HG03521 (cell line): Measurements from ENCODE around the gene FBXW2.
"Not testable (repeated sequence)": the region's sequence is repeated elsewhere in the genome, so short reads cannot be mapped to it uniquely, and the experiment has no call there.

Experiments used
- ATAC-seq: cut with Tn5 transposase; IDR thresholded peaks from one replicate; pipeline ENCODE4 v1.9.1; 2021; ENCODE audit warnings: mild to moderate bottlenecking, moderate library complexity; ENCODE audit not compliant: unreplicated experiment

FBXW2 gene

DNA sequence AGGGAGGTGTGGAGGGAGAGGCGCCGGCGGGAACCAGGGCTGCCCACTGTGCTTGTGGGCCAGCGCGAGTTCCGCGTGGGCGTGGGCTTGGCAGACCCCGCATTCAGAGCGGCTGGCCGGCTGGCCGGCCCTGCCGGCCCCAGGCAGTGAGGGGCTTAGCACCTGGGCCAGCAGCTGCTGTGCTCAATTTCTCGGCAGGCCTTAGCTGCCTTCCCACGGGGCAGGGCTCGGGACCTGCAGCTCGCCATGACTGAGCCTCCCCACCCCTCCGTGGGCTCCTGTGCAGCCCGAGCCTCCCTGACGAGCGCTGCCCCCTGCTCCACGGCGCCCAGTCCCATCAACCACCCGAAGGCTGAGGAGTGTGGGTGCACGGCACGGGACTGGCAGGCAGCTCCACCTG, 46.9 kb downstream of the FBXW2 start:
- not testable (repeated sequence) for ATAC-seq

DNA sequence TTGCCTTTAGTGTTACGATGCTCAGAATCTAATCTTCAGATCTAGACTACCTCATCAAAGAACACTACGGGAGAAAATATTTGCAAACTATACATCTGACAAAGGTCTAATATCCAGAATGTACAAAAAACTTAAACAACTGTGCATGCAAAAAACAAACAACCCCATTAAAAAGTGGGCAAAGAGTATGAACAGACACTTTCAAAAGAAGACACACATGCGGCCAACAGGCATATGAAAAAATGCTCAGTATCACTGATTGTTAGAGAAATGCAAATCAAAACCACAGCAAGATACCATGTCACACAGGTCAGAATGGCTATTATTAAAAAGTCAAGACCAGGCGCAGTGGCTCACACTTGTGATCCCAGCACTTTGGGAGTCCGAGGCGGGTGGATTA, 47.9 kb downstream of the FBXW2 start:
- ATAC-seq: no peak

DNA sequence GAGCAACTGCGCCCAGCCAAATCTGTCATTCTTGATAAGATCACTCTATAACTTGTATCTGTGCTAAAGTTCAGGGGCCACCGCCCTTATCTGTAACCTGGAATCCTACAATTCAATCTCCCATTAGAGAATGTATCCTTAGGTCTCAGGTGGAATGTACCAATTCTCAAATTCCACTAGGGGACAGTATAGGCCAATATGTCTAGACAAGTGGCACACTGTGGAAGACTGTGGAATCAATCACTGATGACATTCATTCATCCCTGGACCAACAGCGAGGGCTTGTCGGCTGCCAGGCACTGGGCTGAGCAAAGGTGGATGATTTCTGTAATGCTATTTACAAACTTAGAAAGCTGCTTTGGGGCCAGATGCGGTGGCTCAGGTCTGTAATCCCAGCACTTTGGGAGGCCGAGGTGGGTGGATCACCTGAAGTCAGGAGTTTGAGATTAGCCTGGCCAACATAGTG, 50.2 kb downstream of the FBXW2 start:
- no peak for ATAC-seq

DNA sequence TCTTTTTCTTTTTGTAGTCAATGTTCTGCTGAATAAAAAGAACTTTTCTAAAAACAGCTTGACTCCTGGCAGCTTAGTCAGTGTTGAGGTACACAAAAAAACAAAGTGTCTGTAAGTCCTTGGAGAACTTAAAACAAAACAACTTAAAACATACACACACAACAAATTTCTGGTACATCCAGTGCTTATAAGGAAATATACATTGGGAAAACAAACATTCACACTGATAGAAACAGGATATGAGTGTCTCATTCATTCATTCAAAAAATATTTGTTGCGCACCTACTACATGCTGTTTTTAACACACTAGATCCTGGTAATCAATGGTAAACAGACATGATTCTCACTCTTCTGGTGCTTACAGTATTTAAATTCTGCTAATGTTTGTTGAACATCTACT, 51.5 kb downstream of the FBXW2 start:
- no peak for ATAC-seq

DNA sequence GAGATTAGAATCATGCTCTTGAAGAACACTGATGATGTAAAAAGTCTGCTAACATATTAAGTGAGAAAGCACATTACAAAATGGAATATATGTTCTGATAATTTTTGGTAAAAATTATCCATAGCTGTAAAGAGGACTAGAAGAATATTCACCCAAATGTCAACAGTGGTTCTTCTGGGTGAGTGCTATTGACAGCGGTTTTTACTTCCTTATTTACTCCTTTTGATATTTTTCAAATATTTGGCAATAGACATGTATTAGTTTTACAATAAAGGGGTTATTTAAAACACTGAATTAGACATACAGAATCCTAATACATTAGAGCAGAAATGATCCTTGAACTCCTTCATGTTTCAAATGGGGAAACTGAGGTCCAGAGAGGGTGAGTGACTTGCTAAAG, 52.0 kb downstream of the FBXW2 start:
- ATAC-seq: no peak

DNA sequence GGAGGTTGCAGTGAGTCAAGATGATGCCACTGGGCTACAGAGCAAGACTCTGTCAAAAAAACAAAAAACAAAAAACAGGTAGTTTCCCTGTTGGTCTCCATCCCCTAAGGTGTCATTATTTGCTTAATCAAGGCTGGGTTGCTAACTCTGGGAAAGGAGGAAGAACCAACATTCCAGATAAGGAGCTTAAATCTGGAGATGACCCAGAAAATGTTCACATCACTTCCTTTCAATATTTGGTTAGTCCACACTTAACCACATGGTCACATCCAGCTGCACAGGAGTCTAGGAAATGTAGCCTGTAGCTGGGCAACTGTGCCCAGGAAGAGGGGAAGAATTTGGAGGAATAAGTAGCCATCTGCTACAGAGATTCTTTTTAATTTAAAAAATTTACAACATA, 53.1 kb downstream of the FBXW2 start:
- no peak for ATAC-seq

DNA sequence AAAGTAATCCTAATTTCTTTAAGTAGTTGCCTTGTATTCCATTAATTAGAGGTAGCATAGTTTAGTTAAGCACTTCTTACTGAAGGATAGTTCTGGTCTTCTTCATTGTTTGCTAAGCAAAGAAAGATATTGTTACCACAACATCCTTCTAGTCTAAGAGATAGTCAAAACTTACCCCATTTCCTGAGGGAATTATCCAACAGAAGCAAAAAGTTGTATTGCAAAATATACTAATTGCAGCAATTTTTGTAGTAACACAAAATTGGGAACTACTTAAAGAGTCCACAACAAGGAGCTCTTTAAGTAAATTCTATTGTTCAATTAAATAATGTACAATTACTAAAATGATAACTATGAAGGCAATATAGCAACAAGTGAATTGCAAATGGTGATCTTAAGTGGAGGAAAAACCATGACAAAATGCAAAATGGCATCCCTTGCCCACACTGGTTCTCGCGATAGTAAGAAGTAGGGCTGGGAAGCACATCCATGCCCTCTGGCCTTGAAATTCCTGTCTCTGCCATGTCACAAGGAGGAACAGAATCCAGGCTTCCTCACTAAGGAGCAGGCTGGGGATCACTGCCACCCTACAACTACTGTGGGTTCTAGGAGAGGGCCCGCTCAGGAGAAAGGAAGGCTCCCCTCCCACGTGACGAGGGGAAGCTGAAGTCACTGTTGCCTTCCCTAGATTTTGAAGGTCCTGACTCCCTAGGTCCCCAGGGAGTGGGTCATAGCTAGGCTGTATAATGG, 55.6 kb downstream of the FBXW2 start:
- ATAC-seq: no peak

DNA sequence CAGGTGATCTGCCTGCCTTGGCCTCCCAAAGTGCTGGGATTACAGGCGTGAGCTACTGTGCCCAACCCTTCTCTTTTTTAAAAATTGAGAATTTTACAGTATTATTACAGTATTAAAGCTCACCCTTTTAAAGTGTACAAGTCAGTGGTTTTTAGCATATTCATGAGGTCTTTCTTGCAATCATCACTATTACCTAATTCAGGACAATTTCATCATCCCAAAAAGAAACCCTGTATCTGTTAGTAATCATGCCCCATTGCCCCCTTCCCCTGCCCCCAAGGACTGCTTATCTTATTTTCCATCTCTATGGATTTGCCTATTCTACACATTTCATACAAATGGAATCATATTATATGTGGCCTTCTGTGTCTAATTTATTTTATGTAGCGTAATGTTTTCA, 56.3 kb downstream of the FBXW2 start:
- no peak for ATAC-seq

DNA sequence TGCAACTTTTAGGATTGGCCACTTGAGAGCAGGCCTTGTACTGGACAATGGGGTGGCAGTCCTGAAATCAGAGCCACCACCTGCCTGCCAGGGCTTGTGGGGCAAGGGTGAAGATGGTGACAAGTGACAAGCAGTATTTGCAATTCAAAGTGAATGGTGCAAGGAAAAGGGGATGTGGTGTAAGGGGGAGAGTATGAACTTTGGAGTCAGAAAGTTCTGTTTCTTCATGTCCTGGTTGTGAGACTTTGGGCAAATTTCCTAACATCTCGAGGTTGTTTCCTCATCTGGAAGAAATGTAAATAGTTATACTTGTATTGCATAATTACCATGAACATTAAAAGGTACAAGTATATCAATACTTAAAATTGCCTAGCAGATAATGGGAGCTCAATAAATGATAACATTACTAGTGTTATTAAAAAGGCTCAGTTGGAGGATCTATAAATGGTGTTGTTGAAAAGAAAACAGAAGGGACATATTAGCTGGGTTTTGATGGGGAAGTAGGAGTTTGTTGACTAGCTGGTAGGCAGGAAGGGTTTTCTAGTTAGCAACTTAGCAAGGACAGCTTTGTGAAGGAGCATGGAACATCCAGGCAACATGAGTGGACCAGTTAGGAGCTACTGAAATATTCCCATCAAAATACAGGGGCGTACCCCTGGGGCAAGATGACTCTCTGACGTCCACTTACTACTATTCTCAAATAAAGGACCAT, 57.6 kb downstream of the FBXW2 start:
- no peak for ATAC-seq

DNA sequence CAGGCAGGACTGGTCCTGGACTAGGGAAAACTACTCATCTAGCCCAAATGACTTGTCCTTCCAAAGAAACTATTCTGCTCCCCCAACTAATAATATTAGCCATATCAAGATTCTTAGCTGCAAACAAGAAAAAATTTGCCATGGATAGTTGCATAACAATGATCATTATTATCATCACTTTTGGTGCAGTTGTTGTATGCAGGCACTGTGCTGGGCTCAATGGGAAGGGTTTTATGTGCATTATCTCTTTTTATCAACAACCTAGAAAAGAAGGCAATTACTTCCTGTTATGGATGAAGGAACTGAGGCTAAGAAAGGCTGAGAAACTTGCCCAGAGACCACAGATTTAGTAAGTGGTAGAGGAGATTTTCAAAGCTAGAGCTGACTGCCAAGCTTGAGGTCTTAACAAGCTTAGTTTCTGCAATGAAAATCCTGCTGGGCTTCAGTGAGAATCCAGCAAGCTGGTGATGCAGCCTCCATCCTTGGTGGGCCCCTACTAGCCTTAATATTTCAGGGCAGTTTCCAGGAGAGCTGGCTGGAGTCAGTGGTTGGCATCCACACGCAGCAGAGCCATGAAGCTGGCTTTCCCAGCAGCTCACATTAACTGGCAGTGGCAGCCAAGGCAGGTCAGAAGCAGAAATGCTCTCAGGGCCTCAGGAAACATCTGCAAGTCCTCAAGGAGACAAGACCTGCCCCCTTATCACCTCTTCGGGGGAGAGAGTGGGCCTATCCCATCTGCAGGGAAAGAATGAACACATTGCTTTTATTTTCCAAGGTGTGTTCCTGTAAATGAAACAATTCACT, 58.4 kb downstream of the FBXW2 start:
- ATAC-seq: no peak

DNA sequence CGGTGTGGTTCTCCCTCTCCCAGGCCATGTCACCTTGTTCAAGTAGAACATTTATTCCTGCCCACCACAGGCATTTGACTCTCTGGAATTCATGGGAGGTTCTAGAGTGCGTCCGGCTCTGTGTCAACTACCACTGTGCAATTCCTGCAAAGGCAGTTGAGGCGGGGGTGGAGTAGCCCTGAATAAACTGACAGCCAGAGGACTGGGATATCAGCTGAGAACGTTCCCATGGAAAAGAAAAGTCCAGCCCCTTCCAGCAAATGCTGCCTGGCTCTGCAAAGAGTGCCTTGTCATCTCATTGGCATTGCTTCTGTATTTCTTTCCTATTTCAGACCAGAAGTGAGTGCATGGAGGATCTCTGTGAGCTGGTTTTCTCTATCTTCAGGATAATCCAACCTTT, 60.0 kb downstream of the FBXW2 start:
- ATAC-seq: no peak

DNA sequence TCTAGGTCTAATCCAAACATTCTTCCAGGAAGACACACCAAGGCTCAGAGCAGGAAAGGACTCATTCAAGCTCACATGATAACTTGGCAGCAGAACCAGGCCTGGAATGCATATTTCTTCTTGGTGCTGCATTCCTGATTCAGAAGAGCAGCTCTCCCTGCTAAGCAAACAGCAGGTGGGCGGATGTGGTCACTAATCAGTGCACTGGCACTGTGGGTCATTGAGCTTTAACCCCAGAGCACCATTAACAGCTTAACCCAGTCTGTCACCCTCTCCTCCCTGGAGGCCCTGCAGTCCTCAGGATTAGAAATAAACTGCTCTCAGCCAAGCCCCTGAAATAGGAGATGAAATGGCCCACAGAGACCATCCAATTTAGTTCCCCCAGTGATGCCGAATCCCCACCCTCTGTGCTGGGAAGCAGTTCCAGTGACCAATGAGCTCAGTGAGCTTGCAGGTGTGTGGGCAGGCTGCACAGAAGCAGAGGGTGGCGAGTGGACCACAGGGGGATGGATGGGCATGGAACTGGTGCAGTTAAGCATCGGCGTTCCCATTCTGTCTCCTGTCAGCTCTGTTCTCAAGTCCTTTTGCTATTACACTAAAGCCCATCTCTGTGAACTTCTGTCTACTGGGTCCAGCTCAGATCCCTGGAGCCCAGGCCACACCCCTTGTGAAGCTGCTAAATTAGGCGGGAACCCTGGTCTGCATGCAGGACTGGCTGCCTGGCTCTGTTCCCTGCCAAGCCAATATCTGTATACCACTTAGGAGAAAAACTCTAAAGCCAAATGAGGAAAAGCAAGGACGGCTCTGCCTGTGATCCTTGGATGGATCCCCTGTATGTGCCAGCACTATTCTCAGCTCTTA, 62.3 kb downstream of the FBXW2 start:
- no peak for ATAC-seq

DNA sequence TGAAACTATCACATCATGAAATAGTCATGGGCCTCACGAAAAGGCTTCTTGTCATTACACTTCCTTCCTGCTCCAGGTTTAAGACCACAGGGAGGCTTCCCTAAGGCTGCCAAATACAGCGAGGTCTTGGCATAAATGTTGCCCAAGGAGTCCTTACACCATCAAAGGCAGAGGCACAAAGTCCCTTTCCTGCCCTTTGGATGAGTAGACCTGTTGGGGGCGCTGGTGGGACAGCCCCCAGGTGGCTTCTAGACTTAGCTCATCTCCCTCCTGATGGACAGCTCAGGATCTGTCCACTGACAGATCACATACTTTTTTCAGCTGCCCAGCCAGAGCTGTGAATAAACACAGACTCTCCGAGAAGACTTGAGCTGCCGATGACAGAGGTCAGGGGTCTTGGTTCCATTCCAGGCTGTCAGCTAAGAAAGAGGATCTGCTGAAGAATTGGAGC, 63.4 kb downstream of the FBXW2 start:
- no peak for ATAC-seq

DNA sequence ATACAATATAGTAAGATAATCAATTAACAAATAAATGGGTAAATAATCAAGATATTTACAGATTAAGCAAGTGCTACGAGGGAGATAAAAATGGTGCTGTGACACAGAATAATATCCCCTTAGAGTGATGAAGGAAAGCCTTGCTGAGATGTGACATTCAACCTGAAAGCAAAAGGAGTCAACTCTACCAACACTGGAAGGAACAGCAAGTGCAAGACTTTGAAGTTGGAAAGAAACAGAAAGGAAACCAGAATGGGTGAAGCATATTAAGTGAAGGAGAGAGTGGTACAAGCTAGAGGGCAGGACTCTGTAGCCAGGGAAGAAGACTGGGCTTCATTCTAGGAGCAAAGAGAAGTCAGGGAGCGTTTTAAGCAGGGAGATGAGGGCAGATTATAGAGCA, 66.7 kb downstream of the FBXW2 start:
- no peak for ATAC-seq

DNA sequence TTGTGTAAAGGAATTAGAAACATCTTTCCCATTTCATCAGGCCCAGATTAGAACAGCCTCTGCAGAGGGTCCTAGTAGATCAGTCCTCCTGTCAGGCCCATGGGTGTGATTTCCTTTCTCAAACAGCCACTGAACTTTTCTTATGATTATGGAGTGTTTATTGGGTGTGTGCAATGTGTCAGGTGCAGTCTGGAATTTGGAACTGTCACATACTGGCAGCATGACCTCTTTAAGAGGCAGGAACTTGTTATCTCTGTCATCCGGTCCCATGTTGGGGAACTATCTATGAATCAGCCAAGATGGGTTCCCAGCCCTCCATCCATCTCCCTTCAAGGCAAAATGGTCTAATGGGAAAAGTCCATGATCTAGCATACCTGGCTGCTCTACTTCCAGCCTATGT, 67.3 kb downstream of the FBXW2 start:
- ATAC-seq: no peak

DNA sequence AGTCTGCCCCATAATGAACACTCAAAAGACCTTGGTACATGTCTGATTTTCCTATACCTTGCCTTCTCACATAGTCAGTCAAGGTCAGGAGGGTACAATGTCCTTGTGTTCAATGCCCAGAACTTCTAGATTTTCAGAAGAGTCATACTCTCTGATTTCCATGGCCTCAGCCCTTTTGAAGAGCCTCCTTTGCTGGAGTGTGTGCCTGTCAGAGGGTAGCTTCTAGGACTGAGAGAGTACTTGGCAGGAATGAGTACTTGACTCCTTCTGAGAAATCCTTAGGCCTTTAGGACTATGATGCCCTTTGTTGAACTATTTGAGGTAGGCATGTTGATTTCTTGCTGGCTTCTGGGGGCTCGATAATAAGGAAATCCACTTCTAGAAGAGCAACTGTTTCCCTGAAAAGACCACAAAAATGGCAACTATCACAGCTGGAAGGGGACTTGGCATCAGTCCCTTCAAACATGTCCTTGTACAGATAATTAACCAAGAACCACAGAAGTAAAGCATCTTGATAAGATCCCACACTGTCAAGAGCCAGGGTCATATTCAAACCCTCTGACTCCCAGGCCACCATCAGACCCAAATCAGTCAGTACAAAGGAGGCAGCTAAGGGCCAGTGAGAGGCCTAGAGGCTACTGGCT, 68.3 kb downstream of the FBXW2 start:
- ATAC-seq: no peak

DNA sequence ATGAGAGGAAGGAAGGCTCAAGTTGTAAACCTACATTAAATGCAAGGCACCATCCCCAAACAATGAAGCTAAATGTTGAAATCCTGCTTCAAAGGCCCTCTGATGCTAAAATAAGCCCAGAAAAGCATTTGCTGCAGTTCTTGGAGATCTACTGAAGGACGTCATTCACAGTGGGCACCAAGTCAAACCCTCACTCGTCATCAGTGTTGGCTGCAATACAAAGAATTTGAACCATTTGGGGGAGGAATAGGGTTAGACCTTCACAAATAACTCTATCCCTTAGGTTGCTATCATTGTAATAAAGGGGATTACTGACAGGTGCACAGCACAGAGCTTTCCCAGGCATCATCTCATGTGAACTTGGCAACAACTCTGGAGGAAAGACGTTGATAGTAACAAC, 69.7 kb downstream of the FBXW2 start:
- ATAC-seq: no peak

DNA sequence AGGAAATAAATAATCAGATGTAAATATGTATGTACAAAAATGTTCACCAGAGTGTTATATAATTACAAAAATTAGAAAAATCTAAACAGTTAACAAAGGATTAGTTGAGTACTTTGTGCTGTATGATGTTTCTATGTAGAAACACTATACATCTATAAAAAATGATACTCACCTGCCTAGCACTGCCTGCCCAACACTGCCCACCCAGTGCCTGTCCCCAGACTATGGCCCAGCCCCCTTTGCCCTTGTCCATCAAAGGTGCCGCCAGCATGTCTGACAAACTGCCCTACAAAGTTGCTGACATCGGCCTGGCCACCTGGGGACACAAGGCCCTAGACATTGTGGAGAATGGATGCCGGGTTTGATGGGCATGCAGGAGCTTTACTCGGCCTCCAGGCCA, 72.8 kb downstream of the FBXW2 start:
- ATAC-seq: no peak

DNA sequence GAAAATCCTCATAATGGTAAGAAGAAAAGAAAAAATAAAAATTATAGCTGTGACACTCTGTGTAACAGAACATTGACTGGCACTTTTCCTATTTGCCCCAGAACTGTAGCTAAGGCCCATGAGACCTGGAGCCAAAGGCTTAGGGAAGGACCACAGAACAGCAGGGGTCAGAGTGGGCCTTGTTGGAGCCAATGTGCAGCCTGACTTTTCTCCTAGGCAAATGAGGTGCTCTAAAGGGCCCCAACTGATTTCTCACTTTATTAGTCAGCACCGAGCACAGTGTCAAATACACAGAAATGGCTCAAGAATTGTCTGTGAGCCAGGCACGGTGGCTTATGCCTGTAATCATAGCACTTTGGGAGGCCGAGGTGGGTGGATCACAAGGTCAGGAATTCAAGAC, 74.9 kb downstream of the FBXW2 start:
- no peak for ATAC-seq

DNA sequence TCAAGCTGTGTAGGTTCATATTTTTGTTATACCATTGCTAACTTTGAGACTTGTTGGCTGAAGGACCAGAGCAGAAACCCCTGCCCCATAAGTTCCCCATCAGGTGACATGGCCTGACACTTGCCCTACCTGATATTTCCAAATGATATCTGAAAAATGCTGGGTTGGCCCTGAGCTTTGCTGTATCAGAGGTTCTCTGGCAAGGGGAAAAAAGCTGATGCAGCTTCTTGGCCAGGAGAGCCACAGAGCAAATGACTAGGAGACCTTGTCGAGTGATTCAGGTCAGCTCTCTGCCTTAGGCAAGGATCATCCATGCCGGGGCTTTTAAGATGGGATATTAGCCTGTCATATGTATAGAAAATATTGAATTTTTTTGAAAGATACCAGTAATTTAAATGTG, 76.0 kb downstream of the FBXW2 start:
- ATAC-seq: no peak
